Measurements from ENCODE around the gene COBLL1. TPM values are rescaled to one million over a fixed set of nuclear protein-coding genes. Genes with fewer than 3 reads are reported as not detected.

The COBLL1 gene
- total RNA-seq, 1 experiment from 2014 or later = 0.04 TPM

GRCh38 chr2:164821338-164821737, 20.3 kb downstream of the COBLL1 start:
- no peak overlapping the region for H3K9ac ChIP-seq (ENCODE audit: low read length)
- H3K4me2 ChIP-seq (ENCODE audit: low read depth, low read length, poor library complexity, severe bottlenecking) = no peak overlapping the region
- no peaks in the 10 kb centered on the region for H3K9me3 ChIP-seq (ENCODE audit: low read length)
- no peaks in the 10 kb centered on the region for H3K9me2 ChIP-seq (replicated peaks; ENCODE audit: insufficient read depth, low read length)
- H3K4me3 ChIP-seq (ENCODE audit: low read length) = no peak overlapping the region
- H3K4me1 ChIP-seq (ENCODE audit: low read length) = no peaks in the 10 kb centered on the region
- H2AFZ ChIP-seq (ENCODE audit: low read length) = no peak overlapping the region
- no peaks in the 10 kb centered on the region for H3K27me3 ChIP-seq (ENCODE audit: low read length)
- H3K79me2 ChIP-seq (ENCODE audit: low read length) = no peaks in the 10 kb centered on the region
- no peaks in the 10 kb centered on the region for H4K20me1 ChIP-seq (ENCODE audit: insufficient read depth, low read depth, low read length)
- H3K27ac ChIP-seq (ENCODE audit: low read length) = no peak overlapping the region
- no peak for DNase-seq
- H3K36me3 ChIP-seq (ENCODE audit: insufficient read depth, low read length) = no peaks in the 10 kb centered on the region

GRCh38 chr2:164818149-164819136, 23.2 kb downstream of the COBLL1 start:
- no peaks in the 10 kb centered on the region for H3K79me2 ChIP-seq (ENCODE audit: low read length)
- H3K9me2 ChIP-seq (replicated peaks; ENCODE audit: insufficient read depth, low read length) = no peaks in the 10 kb centered on the region
- no peaks in the 10 kb centered on the region for H3K27me3 ChIP-seq (ENCODE audit: low read length)
- no peak overlapping the region for H3K27ac ChIP-seq (ENCODE audit: low read length)
- H3K4me1 ChIP-seq (ENCODE audit: low read length) = no peaks in the 10 kb centered on the region
- DNase-seq = no peak
- no peak overlapping the region for H3K4me2 ChIP-seq (ENCODE audit: low read depth, low read length, poor library complexity, severe bottlenecking)
- no peak overlapping the region for H3K4me3 ChIP-seq (ENCODE audit: low read length)
- no peak overlapping the region for H2AFZ ChIP-seq (ENCODE audit: low read length)
- H4K20me1 ChIP-seq (ENCODE audit: insufficient read depth, low read depth, low read length) = no peaks in the 10 kb centered on the region
- no peak overlapping the region for H3K9ac ChIP-seq (ENCODE audit: low read length)
- H3K9me3 ChIP-seq (ENCODE audit: low read length) = no peaks in the 10 kb centered on the region
- no peaks in the 10 kb centered on the region for H3K36me3 ChIP-seq (ENCODE audit: insufficient read depth, low read length)

GRCh38 chr2:164816900-164817299, 24.7 kb downstream of the COBLL1 start:
- H3K4me1 ChIP-seq (ENCODE audit: low read length) = no peaks in the 10 kb centered on the region
- H3K36me3 ChIP-seq (ENCODE audit: insufficient read depth, low read length) = no peaks in the 10 kb centered on the region
- no peak overlapping the region for H3K4me2 ChIP-seq (ENCODE audit: low read depth, low read length, poor library complexity, severe bottlenecking)
- H3K4me3 ChIP-seq (ENCODE audit: low read length) = no peak overlapping the region
- H3K9me2 ChIP-seq (replicated peaks; ENCODE audit: insufficient read depth, low read length) = no peaks in the 10 kb centered on the region
- no peak overlapping the region for H3K27ac ChIP-seq (ENCODE audit: low read length)
- DNase-seq = no peak
- H2AFZ ChIP-seq (ENCODE audit: low read length) = no peak overlapping the region
- H3K9me3 ChIP-seq (ENCODE audit: low read length) = no peaks in the 10 kb centered on the region
- no peaks in the 10 kb centered on the region for H3K27me3 ChIP-seq (ENCODE audit: low read length)
- H4K20me1 ChIP-seq (ENCODE audit: insufficient read depth, low read depth, low read length) = no peaks in the 10 kb centered on the region
- no peak overlapping the region for H3K9ac ChIP-seq (ENCODE audit: low read length)
- no peaks in the 10 kb centered on the region for H3K79me2 ChIP-seq (ENCODE audit: low read length)

GRCh38 chr2:164816046-164816445, 25.6 kb downstream of the COBLL1 start:
- Histone ChIP-seq H3K9ac (ENCODE audit: low read length) (no peak overlapping the region), H3K4me3 (ENCODE audit: low read length) (no peak overlapping the region), H2AFZ (ENCODE audit: low read length) (no peak overlapping the region), H3K9me3 (ENCODE audit: low read length) (no peaks in the 10 kb centered on the region), H3K9me2 (replicated peaks; ENCODE audit: insufficient read depth, low read length) (no peaks in the 10 kb centered on the region), H3K27me3 (ENCODE audit: low read length) (no peaks in the 10 kb centered on the region), H3K27ac (ENCODE audit: low read length) (no peak overlapping the region), H3K4me1 (ENCODE audit: low read length) (no peaks in the 10 kb centered on the region), H3K4me2 (ENCODE audit: low read depth, low read length, poor library complexity, severe bottlenecking) (no peak overlapping the region), H4K20me1 (ENCODE audit: insufficient read depth, low read depth, low read length) (no peaks in the 10 kb centered on the region), H3K36me3 (ENCODE audit: insufficient read depth, low read length) (no peaks in the 10 kb centered on the region), H3K79me2 (ENCODE audit: low read length) (no peaks in the 10 kb centered on the region)
- no peak for DNase-seq

- H2AFZ ChIP-seq (ENCODE audit: low read length) = no peak overlapping the region
- no peaks in the 10 kb centered on the region for H3K27me3 ChIP-seq (ENCODE audit: low read length)
- no peaks in the 10 kb centered on the region for H3K79me2 ChIP-seq (ENCODE audit: low read length)
- no peaks in the 10 kb centered on the region for H3K9me2 ChIP-seq (replicated peaks; ENCODE audit: insufficient read depth, low read length)
- no peaks in the 10 kb centered on the region for H3K36me3 ChIP-seq (ENCODE audit: insufficient read depth, low read length)
- no peak overlapping the region for H3K27ac ChIP-seq (ENCODE audit: low read length)
- H3K9me3 ChIP-seq (ENCODE audit: low read length) = no peaks in the 10 kb centered on the region
- no peak for DNase-seq
- no peaks in the 10 kb centered on the region for H3K4me1 ChIP-seq (ENCODE audit: low read length)
- no peak overlapping the region for H3K4me3 ChIP-seq (ENCODE audit: low read length)
- no peak overlapping the region for H3K9ac ChIP-seq (ENCODE audit: low read length)
- no peaks in the 10 kb centered on the region for H4K20me1 ChIP-seq (ENCODE audit: insufficient read depth, low read depth, low read length)
- no peak overlapping the region for H3K4me2 ChIP-seq (ENCODE audit: low read depth, low read length, poor library complexity, severe bottlenecking)
These were observed 26.4 kb downstream of the COBLL1 start for GRCh38 chr2:164815071-164815793.

GRCh38 chr2:164813535-164813934, 28.1 kb downstream of the COBLL1 start:
- Histone ChIP-seq H3K9ac (ENCODE audit: low read length) (no peak overlapping the region), H3K27me3 (ENCODE audit: low read length) (no peaks in the 10 kb centered on the region), H3K4me1 (ENCODE audit: low read length) (no peaks in the 10 kb centered on the region), H2AFZ (ENCODE audit: low read length) (no peak overlapping the region), H3K9me3 (ENCODE audit: low read length) (no peaks in the 10 kb centered on the region), H3K79me2 (ENCODE audit: low read length) (no peaks in the 10 kb centered on the region), H3K27ac (ENCODE audit: low read length) (no peak overlapping the region), H3K36me3 (ENCODE audit: insufficient read depth, low read length) (no peaks in the 10 kb centered on the region), H3K4me2 (ENCODE audit: low read depth, low read length, poor library complexity, severe bottlenecking) (no peak overlapping the region), H4K20me1 (ENCODE audit: insufficient read depth, low read depth, low read length) (no peaks in the 10 kb centered on the region), H3K4me3 (ENCODE audit: low read length) (no peak overlapping the region), H3K9me2 (replicated peaks; ENCODE audit: insufficient read depth, low read length) (no peaks in the 10 kb centered on the region)
- DNase-seq = no peak

GRCh38 chr2:164812378-164812777, 29.2 kb downstream of the COBLL1 start:
- Histone ChIP-seq H3K4me1 (ENCODE audit: low read length) (no peaks in the 10 kb centered on the region), H3K27ac (ENCODE audit: low read length) (no peak overlapping the region), H3K4me3 (ENCODE audit: low read length) (no peak overlapping the region), H2AFZ (ENCODE audit: low read length) (no peak overlapping the region), H3K27me3 (ENCODE audit: low read length) (no peaks in the 10 kb centered on the region), H3K79me2 (ENCODE audit: low read length) (no peaks in the 10 kb centered on the region), H3K9me2 (replicated peaks; ENCODE audit: insufficient read depth, low read length) (no peaks in the 10 kb centered on the region), H3K4me2 (ENCODE audit: low read depth, low read length, poor library complexity, severe bottlenecking) (no peak overlapping the region), H3K9ac (ENCODE audit: low read length) (no peak overlapping the region), H3K36me3 (ENCODE audit: insufficient read depth, low read length) (no peaks in the 10 kb centered on the region), H4K20me1 (ENCODE audit: insufficient read depth, low read depth, low read length) (no peaks in the 10 kb centered on the region), H3K9me3 (ENCODE audit: low read length) (no peaks in the 10 kb centered on the region)
- no peak for DNase-seq

- Histone ChIP-seq H3K27me3 (ENCODE audit: low read length) (no peaks in the 10 kb centered on the region), H3K79me2 (ENCODE audit: low read length) (no peaks in the 10 kb centered on the region), H3K9me2 (replicated peaks; ENCODE audit: insufficient read depth, low read length) (no peaks in the 10 kb centered on the region), H3K4me1 (ENCODE audit: low read length) (no peaks in the 10 kb centered on the region), H4K20me1 (ENCODE audit: insufficient read depth, low read depth, low read length) (no peaks in the 10 kb centered on the region), H3K9me3 (ENCODE audit: low read length) (no peaks in the 10 kb centered on the region), H2AFZ (ENCODE audit: low read length) (no peak overlapping the region), H3K36me3 (ENCODE audit: insufficient read depth, low read length) (no peaks in the 10 kb centered on the region), H3K9ac (ENCODE audit: low read length) (no peak overlapping the region), H3K4me3 (ENCODE audit: low read length) (no peak overlapping the region), H3K4me2 (ENCODE audit: low read depth, low read length, poor library complexity, severe bottlenecking) (no peak overlapping the region), H3K27ac (ENCODE audit: low read length) (no peak overlapping the region)
- DNase-seq = no peak
These were observed 29.8 kb downstream of the COBLL1 start for GRCh38 chr2:164811819-164812218.
